GM21360 (cell line): Measurements from ENCODE around the gene PLTP.
"Not testable (repeated sequence)": the region's sequence is repeated elsewhere in the genome, so short reads cannot be mapped to it uniquely, and the experiment has no call there.

ENCODE experiments used
- ATAC-seq: cut with Tn5 transposase; IDR thresholded peaks from one replicate; pipeline ENCODE4 v1.9.1; 2021; ENCODE audit warnings: mild to moderate bottlenecking, moderate library complexity; ENCODE audit not compliant: unreplicated experiment

Gene PLTP, protein sequence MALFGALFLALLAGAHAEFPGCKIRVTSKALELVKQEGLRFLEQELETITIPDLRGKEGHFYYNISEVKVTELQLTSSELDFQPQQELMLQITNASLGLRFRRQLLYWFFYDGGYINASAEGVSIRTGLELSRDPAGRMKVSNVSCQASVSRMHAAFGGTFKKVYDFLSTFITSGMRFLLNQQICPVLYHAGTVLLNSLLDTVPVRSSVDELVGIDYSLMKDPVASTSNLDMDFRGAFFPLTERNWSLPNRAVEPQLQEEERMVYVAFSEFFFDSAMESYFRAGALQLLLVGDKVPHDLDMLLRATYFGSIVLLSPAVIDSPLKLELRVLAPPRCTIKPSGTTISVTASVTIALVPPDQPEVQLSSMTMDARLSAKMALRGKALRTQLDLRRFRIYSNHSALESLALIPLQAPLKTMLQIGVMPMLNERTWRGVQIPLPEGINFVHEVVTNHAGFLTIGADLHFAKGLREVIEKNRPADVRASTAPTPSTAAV

GRCh38 chr20:45911486-45912343 is at the start of gene PLTP:
Gene PLTP (minus strand): TSS chr20:45912155. CDS start chr20:45911452, 703 bp downstream.
- ATAC-seq: no peak

GRCh38 chr20:45959956-45960630 is 48.1 kb upstream of the PLTP start:
- ATAC-seq: no peak

DNA sequence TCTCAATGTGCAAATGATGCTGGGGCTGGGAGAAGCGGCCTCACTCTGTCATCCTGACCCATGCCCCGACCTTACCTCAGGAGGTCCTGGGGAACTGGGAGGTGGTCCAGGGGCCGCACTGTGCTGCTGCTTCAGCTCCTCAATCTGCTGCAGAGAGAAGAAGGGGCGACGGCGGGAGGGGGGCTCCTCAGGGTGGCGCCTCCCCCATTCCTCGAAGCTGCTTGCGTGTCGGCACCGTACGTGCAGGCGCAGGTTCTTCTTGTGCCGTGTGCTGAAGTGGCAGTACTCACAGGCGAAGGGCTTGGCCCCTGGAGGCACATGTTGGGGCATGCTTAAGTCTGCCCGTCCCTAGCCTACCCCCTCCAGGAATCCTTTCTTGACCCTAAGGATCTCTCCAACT is 47.2 kb upstream of the PLTP start:
- no peak for ATAC-seq

GRCh38 chr20:45958593-45958992 is 46.6 kb upstream of the PLTP start:
- no peak for ATAC-seq

- no peak for ATAC-seq
Measured at GRCh38 chr20:45957021-45957941, 45.3 kb upstream of the PLTP start.

GRCh38 chr20:45956326-45956725 is 44.4 kb upstream of the PLTP start:
- not testable (repeated sequence) for ATAC-seq

- no peak for ATAC-seq
Measured at GRCh38 chr20:45953672-45954071, 41.7 kb upstream of the PLTP start.

DNA sequence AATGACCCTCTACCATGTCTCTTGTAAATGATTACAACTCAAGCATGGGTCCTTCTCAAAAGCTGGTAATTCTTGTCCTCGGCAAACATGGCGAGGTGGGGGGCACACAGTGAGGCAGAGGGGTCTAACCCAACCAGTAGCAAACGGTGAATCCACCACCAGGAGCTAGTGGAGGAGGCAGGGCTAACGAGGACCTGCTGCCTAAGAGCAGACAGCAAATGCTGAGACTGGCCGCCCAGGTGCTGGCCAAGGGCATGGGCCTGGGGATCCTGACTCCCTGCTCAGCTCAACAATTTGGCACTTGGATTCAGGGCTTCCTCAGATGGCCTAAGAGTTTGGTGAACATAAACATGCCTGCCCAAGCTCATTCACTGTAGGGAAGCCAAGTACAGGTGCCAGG is 40.9 kb upstream of the PLTP start:
- no peak for ATAC-seq

DNA sequence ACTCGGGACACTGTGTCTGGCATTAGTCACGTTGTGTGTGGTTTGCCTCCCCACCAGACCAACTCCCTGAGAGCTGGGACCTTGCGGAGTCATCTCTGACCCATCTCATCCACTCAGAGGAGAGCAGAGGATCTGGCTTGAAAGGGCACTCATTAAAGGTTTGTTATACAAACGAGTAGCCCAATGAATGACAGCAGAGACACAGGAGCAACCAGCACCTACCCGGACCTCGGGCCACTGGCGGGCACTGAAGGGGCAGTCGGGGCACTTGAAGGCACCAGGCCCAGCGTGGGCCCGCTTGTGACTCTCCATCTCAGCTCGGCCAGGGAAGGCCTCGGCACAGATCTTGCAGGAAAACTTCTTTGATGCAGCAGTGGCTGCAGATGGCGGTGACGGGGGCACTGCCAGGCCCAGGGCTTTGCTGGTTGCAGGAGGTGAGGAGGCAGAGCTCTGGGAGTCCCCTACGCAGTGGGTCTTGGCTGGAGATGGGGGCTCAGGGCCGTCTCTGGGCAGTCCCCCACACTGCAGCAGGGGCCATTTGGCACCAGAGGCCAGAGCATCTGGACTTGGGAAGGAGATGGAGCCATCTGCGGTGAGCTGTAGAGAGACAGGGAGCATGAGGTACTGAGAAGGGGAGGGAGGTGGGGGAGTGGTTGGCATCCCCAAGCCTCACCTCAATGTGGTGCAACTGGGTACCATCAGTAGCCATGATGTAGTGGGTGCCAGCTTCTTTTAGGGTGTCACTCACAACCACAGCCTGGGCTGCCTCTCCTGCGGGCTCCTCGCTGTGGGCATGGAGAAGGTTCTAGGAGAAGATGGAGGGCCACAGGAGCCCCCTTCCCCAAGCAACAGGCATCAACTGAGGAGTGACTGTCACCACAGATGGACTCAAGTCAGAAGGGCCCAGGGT is 40.2 kb upstream of the PLTP start:
- no peak for ATAC-seq

DNA sequence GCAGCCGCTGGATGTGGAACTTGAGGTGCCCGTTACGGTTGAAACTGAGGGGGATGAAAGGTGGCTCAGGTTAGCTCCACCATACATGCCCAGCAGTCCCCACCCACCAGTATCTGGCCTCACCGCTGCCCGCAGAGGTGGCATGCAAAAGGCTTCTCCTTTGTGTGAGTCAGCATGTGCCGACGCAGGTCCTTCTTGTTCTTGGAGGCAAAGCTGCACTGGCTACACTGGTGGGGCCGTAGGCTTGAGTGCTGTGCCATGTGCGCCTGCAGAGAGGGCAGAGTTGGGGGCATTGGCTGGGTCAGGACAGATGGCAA is 38.3 kb upstream of the PLTP start:
- no peak for ATAC-seq

DNA sequence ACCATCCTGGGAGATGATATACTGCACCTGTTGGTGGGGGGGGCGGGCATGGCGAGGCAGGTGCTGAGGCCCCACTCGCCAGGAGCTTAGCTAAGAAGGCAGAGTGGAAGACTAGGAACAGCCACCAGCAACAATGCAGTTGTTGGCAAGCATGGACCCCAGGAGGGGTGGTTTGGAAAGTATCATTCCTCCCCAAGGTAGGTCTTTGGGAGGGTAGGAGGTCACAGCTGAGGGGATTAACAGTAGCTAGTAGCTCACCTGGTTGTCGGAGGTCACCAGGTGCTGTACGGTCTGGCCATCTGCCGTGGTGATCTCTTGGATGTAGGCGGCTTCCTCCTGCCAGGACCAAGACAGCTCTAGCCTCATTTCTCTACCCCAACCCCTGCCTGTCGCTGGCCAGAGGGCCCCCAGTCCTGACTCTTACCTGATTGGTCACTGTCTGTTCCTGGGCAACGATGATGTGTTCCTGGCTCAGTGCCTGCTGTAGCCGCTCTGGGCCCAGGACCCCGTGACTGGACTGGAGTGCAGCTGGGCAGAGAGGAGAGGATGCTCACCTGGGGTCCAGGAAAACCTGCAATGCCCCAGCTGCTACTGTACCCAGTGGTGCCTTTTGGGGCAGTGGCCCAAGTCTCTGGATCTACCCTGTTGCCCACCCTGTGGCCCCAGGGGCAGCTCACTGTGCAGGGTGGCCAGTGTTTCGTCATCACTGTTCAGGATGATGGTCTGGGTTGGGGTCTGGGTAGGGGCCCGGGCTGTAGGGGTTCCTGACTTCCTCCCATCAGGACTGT is 37.8 kb upstream of the PLTP start:
- ATAC-seq: no peak

DNA sequence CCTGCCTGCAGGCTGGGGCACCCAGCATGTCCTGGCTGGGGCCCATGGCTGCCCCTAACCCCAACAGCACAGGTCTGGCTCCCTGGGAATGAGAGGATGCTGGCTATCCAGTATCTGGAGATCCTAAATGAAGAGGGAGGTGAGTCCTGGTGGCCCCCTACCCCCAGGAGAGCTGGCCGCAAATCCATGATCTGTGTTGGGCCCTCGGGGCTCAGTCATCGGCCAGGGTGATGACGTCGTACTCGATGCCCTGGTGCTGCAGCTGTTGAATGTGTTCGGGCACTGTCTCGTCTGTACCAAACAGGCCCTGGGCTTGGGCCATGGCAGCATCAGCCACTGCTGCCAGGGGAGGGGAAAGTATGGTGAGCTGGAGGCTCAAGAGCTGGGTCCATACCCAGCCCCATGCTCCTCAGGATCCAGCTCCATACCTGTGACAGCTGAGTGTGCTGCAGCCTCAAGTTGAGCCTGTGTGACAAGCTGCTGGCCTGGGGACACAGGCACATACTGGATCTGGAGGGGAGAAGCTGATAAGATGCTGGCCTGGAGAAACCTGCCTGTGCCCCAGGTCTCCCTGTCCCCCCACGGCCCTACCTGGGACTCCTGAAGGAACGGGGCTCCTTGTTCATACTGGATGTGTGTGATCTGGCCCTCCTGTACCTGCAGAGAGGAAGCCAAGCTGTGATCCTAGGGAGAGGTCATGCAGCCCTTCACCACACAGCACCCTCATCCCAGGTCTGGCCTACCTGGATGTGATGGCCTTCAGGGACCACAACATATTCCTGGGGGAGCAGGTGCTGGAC is 37.0 kb upstream of the PLTP start:
- ATAC-seq: no peak

DNA sequence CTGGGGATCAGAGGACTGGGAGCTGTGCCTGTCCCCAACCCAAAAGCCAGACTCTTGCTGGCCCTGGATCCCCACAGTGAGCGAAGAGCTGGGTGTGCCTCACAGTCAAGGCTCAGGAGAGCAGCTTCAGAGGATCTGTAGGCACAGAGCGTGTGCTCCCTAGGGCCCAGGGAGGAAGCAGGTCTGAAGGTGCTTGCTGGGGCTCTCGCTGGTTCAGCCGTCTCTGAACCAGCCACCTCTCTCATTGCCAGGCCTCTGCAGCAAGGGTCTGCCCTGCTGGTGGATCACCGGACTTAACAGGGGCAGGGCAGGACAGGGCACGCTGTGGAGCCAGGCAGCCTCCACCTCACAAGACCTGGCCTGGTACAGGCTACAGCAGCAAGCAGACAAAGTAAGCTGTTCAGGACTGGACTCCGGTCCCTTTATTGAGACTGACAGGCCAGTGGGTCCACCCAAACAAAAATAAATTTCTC is 36.3 kb upstream of the PLTP start:
- ATAC-seq: no peak

DNA sequence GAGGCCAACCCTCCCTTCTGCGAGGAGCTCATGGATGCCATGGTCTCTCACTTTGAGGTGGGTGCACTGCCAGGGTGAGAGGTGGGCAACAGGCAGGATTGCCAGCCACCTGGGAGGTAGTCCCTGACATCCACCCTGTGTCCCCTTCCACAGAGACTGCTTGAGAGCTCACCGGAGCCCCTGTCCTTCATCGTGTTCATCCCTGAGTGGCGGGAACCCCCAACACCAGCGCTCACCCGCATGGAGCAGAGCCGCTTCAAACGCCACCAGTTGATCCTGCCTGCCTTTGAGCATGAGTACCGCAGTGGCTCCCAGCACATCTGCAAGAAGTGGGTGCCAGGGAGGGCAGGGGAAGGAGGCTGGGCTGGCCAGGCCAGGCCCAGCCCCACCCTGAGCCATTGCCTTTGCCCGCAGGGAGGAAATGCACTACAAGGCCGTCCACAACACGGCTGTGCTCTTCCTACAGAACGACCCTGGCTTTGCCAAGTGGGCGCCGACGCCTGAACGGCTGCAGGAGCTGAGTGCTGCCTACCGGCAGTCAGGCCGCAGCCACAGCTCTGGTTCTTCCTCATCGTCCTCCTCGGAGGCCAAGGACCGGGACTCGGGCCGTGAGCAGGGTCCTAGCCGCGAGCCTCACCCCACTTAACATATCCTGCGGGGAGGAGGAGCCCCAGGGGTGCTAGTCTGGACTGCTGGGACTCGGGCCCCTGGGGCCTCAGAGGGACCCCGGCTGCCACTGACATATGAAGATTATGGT is 35.3 kb upstream of the PLTP start:
- no peak for ATAC-seq

GRCh38 chr20:45946149-45946970 is 34.4 kb upstream of the PLTP start:
- no peak for ATAC-seq

DNA sequence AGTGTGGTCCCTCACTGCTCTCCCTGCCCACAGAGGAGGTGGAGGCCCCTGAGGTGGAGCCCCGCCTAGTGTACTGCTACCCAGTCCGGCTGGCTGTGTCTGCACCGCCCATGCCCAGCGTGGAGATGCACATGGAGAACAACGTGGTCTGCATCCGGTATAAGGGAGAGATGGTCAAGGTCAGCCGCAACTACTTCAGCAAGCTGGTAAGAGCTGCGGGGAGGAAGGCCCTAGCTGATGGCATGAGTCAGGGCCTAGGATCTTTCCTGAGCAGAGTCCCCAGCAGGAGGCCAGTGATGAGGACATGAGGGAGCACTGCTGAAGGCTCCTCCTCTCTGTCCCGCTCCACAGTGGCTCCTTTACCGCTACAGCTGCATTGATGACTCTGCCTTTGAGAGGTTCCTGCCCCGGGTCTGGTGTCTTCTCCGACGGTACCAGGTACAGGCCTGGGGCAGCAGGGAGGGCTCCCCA is 33.8 kb upstream of the PLTP start:
- ATAC-seq: no peak
